ENCODE data around the gene TAMALIN.

TAMALIN gene

GRCh38 chr12:52020539-52021336 lies 14.0 kb downstream of the TAMALIN start:
- POLR2A ChIA-PET (ENCODE audit: low non-redundant PET): no interaction called here
- no peak overlapping the region for H3K27ac ChIP-seq
- CTCF ChIA-PET: interaction anchor here (0.5 to 1.6 kb wide), 13 partner anchors 9 to 239 kb away, joined by 3 to 16 read pairs (median 3); partner anchors contain the start of gene TAMALIN
- TF ChIP-seq, protein P1, sequence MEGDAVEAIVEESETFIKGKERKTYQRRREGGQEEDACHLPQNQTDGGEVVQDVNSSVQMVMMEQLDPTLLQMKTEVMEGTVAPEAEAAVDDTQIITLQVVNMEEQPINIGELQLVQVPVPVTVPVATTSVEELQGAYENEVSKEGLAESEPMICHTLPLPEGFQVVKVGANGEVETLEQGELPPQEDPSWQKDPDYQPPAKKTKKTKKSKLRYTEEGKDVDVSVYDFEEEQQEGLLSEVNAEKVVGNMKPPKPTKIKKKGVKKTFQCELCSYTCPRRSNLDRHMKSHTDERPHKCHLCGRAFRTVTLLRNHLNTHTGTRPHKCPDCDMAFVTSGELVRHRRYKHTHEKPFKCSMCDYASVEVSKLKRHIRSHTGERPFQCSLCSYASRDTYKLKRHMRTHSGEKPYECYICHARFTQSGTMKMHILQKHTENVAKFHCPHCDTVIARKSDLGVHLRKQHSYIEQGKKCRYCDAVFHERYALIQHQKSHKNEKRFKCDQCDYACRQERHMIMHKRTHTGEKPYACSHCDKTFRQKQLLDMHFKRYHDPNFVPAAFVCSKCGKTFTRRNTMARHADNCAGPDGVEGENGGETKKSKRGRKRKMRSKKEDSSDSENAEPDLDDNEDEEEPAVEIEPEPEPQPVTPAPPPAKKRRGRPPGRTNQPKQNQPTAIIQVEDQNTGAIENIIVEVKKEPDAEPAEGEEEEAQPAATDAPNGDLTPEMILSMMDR (conservative IDR thresholded peaks at IDR 0.05; ENCODE audit: low read depth): peak; percentile 44
- DNase-seq (ENCODE audit: low spot score): peak; percentile 35

GRCh38 chr12:52022841-52023181 lies 16.1 kb downstream of the TAMALIN start:
- no peak for DNase-seq (ENCODE audit: low spot score)
- POLR2A ChIA-PET (ENCODE audit: low non-redundant PET): no interaction called here
- CTCF ChIA-PET: interaction anchor here (0.5 to 4.9 kb wide), 14 partner anchors 9 to 142 kb away, joined by 3 to 75 read pairs (median 5); partner anchors contain the start of genes ATG101 and TAMALIN
- no peak overlapping the region for H3K27ac ChIP-seq
- TF ChIP-seq, protein P1 (conservative IDR thresholded peaks at IDR 0.05; ENCODE audit: low read depth): no peak

GRCh38 chr12:52023182-52023975 lies 16.6 kb downstream of the TAMALIN start:
- POLR2A ChIA-PET (ENCODE audit: low non-redundant PET): no interaction called here
- CTCF ChIA-PET: interaction anchor here (0.5 to 4.9 kb wide), 22 partner anchors 9 to 574 kb away, joined by 3 to 75 read pairs (median 4); partner anchors contain the start of genes ANKRD33, ATG101, NR4A1 and TAMALIN
- TF ChIP-seq, protein P1 (conservative IDR thresholded peaks at IDR 0.05; ENCODE audit: low read depth): peak; percentile 96
- no peak overlapping the region for H3K27ac ChIP-seq
- peak; percentile 85 for DNase-seq (ENCODE audit: low spot score)

- ChIA-PET POLR2A (ENCODE audit: low non-redundant PET) (no interaction called here), CTCF (interaction anchor here (0.5 to 4.9 kb wide), 18 partner anchors 8 to 575 kb away, joined by 3 to 75 read pairs (median 6); partner anchors contain the start of genes ANKRD33, ATG101, NR4A1 and TAMALIN)
- H3K27ac ChIP-seq: no peak overlapping the region
- DNase-seq (ENCODE audit: low spot score): no peak
- TF ChIP-seq, protein P1 (conservative IDR thresholded peaks at IDR 0.05; ENCODE audit: low read depth): peak; percentile 69
These were observed 17.4 kb downstream of the TAMALIN start for GRCh38 chr12:52023976-52024688.

DNA sequence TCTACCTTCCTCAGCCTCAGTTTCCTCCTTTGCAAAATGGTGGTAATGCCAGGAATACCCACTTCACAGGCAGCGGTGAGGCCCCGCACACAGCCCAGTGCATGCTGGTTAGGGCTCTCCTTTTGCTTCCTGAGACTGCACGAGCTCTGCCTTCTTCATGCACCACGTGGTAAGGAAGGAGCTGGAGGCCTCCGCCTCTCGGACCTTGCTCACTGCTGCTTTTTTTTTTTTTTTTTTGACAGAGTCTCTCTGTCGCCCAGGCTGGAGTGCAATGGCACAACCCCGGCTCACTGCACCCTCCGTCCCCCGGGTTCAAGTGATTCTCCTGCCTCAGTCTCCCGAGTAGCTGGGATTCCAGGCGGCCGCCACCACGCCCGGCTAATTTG lies 18.1 kb downstream of the TAMALIN start:
- no peak for DNase-seq (ENCODE audit: low spot score)
- no peak overlapping the region for H3K27ac ChIP-seq
- ChIA-PET CTCF (interaction anchor here (0.6 to 4.9 kb wide), 34 partner anchors 9 to 860 kb away, joined by 3 to 75 read pairs (median 7); partner anchors contain the start of genes ATG101, NR4A1, SMIM41 and TAMALIN), POLR2A (ENCODE audit: low non-redundant PET) (no interaction called here)
- TF ChIP-seq, protein P1 (conservative IDR thresholded peaks at IDR 0.05; ENCODE audit: low read depth): no peak

Data from RWPE1 (cell line).